HG02870 (cell line): ENCODE measurements around the gene CBLIF.
A peak's percentile ranks its signal among the peaks of the same experiment; 100 is the strongest.
"Not testable (repeated sequence)": the region's sequence is repeated elsewhere in the genome, so short reads cannot be mapped to it uniquely, and the experiment has no call there.

Source experiments
- ATAC-seq: cut with Tn5 transposase; IDR thresholded peaks from one replicate; pipeline ENCODE4 v1.9.1; 2021; ENCODE audit warnings: mild to moderate bottlenecking, moderate library complexity; ENCODE audit not compliant: unreplicated experiment

Gene CBLIF

DNA sequence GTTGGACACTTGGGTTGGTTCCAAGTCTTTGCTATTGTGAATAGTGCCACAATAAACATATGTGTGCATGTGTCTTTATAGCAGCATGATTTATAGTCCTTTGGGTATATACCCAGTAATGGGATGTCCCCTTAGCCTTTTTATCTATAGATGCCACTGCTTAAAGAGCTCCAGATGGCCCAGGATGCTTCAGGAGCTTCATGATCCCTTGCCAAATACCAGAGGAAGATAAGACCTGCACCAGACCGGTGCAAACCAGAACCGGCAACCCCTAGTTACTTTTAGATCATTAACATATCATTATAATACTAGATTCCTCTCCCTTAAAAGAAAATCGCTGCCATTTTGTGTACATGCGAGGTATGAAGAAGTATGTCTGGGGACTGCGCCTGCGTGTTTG is 3.1 kb upstream of the CBLIF start:
- not testable (repeated sequence) for ATAC-seq

DNA sequence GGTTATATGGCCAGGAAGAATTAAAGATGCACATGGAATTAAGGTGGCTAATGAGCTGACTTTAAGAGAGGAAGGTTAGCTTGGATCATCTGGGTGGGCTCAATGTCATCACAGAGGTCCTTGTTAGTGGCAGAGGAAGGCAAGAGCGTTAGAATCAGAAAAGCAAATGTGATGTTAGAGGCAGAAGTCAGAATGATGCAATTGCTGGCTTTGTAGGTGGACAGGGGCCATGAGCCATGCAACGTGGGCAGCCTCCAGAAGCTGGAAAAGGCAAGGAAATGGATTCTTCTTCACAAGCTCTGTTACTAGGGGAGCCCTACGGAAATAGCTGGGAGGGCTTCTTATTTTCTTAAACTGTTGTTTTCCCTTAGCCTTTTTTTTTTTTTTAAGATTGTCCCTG is 2.3 kb upstream of the CBLIF start:
- no peak for ATAC-seq

- no peak for ATAC-seq
Observed at GRCh38 chr11:59846556-59846955, 1.3 kb upstream of the CBLIF start.

DNA sequence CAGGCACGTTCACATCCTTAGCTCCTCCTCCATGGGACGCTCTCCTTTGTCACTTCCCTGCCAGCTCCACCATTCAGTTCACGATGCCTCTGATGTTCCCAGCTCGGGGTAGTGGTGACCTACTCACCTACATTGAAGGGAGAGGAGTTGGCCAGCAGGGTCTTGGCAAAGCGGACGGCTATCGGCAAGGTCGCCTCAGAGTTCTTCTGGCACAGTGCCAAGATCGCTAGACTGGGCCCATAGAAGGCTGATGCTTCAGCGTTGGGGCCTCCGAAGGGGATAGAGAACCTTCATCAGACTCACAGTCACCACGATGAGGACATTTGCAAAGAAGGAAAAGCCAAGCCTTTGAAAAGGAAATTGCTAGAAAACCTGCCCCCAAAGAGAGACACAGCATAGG is 3.0 kb downstream of the CBLIF start:
- ATAC-seq: no peak

DNA sequence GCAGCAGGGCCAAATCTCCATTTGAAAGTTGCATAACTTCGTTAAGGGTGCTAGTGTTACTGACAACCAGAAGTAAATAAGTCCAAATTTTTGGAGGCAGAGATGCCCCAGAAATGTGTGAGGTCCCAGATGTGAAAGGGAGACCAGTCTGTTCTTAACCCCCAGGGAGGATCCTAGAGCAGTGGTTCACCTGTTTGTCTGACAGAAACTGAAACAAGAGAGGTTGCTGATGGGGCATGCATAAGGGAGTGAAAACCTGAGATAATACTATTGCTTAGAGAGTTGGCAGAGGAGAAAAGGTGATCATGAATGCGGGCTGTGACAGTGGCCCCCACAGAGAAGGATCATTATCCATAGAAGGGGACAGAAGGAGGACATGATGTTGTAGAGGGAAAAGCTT is 3.8 kb downstream of the CBLIF start:
- ATAC-seq: no peak

- ATAC-seq: no peak
Observed at GRCh38 chr11:59839615-59840014, 5.7 kb downstream of the CBLIF start.

- no peak for ATAC-seq
Observed at GRCh38 chr11:59833602-59834001, 11.7 kb downstream of the CBLIF start.

DNA sequence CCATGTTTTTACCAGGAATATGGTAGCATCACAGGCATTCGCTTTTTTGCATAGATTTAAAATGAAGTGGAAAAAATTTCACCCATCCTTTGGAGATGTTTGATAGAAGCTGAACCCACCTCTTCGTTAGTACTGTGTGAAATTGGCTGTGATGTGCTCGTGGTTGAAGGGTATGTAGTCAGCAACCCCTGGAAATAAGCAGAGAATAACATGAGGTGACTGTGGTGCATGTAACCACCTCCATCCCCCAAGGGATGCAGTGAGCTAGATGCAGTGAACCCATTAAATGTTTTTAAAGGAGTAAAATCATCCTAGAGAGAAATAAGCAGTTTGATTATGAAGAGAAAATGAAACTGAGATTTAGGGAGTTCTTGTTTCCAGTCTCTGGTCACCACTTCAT is 15.9 kb downstream of the CBLIF start:
- ATAC-seq: no peak

DNA sequence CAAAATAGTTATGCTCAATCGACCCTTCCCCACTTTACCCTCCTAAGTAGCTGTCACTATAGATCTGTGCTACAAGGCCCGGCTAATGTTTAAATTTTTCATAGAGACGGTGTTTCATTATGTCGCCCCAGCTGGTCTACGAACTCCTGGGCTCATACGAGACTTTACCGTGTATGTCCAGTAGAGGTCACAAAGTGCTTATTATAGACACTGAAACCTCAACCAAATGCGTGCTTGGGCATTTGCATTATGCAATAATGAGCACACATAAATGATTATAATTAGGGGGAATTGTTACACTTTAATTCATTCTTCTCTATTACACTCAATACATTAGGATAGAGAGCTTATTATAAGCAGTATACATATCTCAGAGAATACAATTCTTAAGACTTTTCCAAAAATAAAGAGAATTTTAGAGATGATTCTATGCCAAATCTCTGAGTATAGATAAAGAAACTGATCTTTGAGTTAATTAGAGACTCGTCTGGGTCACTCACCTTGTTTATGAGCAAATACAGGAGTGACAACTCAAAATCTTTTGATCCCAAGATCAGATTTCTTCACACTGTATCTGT is 22.2 kb downstream of the CBLIF start:
- peak; percentile 83 for ATAC-seq

GRCh38 chr11:59818572-59818971 is 26.7 kb downstream of the CBLIF start:
- ATAC-seq: no peak

GRCh38 chr11:59816434-59816833 is 28.9 kb downstream of the CBLIF start:
- ATAC-seq: not testable (repeated sequence)

- ATAC-seq: no peak
Observed at GRCh38 chr11:59815754-59816153, 29.5 kb downstream of the CBLIF start.

DNA sequence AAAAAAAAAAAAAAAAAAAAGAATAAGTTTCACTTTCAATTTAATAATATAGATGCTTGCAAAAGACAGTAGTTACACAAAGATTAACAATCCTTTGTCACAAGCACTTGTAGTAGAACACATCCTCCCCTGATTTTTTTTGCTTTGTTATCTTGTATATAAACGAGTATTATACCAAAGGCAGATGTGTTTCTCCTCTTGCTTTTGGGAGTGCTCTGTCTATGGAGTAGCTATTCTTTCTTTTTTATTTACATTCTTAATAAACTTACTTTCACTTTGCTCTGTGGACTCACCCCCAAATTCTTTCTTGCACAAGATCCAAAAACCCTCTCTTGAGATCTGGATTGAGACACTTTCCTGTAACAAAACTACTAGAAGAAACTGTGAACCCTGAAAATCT is 31.3 kb downstream of the CBLIF start:
- no peak for ATAC-seq

DNA sequence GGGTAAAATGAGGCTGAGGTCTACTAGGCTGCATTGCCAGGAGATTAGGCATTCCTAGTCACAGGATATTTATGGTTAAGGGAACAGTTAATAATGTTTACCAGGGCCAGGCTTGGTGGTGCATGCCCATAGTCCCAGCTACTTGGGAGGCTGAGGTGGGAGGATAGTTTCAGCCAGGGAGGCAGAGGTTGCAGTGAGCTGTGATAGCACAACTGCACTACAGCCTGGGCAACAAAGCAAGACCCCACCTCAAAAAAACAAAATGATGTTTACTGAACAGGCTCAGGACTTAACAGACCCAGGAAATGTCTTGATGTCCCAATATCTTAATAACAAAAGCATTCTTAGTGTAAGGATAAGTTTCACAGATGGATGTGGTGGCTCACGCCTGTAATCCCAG is 31.9 kb downstream of the CBLIF start:
- ATAC-seq: no peak

- no peak for ATAC-seq
Observed at GRCh38 chr11:59812220-59812619, 33.1 kb downstream of the CBLIF start.

DNA sequence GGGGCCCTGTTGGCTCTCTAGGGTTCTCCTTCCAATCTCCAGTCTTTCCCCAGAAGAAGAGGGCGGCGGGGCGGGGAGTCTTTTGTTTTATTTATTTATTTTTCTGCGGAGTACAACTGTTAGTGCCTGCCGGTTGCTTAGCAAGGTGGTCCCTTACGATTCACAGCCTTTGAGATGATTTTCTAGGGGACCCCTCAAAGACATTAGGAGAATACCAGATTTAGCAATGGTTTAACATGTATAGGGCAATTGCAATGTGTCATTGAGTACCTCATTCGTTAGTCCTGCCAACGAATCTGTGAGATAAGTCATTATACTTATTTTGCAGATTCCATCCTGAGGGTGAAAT is 34.4 kb downstream of the CBLIF start:
- no peak for ATAC-seq

DNA sequence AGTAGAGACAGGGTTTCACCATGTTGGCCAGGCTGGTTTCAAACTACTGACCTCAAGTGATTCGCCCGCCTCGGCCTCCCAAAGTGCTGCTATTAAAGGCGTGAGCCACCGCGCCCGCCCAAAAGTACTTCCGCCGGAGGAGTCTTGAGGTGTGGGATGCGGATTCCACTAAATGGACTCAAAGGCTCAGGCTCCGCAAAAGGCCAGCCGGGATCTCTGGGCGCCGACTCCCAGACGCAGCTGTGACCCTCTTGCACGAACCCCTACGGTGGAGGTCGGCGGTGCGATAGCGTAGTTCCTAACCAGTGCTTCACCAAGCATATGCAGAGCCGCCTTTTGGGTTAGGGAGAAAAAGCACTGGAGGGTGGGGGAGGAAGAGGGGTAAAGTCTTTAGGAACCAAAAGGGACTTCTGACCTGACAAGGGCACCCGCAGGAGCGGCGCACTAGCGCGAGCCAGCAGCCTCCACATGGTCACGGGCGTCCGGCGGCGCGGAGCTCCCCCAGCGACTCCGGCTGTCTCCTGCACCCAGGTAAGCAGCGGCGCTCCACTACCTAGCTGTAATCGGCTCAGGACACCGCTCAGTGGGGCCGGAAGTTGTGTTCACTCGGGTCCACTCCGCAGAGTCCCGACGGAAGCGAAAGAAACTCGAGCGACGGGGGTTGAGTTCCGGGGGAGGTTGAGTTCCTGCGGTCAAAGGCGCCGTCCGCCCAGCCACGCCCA is 34.9 kb downstream of the CBLIF start, which contains the start of gene MRPL16:
Gene MRPL16, minus strand, starts transcription at position 590 of the 722 bp plus-strand sequence. Its CDS starts 120 bp downstream, at position 470.
- ATAC-seq: peak; percentile 97

DNA sequence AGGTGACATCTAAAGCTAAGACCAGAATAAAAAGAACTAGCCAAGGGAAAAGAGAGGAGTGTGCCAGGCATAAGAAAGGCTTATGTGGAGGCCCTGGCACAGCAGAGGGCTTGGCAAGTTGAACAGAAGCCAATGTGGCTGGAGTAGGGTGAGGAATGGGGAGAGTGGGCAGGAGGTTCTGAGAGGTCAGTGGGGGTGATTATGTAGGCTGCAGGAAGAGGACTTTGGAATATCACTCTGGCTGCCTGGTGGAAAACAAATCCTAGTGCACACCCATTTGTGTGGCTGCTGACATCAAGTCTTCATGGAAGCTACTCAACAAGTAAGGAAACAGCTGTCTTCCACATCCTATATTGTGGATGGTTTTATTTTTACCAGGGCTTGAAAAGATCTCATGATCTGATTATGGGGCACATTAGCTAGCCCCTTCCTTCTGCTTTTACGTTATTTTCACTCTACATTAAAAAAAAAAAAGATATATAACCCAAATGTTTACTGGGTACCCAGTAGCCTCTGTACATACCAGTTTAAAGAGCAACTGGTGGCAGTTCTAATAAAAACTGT is 38.2 kb downstream of the CBLIF start:
- no peak for ATAC-seq

DNA sequence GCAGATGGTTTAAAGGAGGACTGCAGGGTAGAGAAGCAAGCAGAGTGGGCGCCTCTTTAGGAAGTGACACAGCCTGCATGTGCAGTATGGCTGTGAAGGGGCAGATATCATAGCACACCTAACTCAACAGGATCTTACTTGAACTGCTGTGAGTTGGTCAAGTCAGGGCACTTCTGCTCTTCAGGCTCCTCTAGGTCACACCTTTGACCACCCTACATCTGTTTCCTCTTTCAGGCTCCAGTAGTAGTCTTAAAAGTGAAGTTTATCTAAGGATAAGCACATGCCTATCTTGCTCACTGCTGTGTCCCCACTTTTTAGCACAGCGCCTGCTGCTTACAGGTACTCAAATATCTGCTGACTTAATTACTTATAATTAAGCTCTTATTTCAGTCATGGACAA is 41.2 kb downstream of the CBLIF start:
- no peak for ATAC-seq

- ATAC-seq: peak; percentile 58
Observed at GRCh38 chr11:59802639-59803176, 42.6 kb downstream of the CBLIF start.

DNA sequence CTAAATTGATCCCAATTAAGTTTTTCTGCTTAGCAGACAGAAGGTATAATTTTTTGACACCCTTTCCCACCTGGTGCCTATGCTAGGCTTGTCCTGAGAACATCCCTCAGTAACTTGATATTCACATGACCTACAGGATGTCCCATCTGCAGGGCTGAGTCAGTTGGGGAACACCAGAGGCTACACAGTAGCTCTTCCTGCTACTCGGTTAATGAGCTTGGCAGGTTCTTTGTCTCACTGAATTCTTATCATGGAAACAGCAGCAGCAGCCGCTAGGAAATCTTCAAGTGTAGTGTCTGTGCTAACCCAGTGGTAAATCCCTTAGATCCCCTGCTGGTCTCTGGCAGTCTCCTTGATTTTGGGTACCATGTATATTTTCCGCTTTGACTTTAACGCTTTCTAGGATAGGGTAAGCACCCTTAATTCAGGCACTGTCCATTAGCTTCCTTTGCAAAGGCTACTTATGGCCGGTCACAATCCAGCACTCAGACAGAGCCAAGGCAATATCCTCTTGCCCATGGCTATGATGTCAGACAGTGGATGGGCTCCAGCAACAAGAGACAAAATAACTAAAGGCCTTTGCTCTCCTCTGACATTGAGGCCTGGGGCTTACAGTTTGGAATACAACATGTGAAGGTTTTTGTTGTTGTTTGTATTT is 43.2 kb downstream of the CBLIF start:
- no peak for ATAC-seq
